HG03159 (cell line): ENCODE measurements around the gene FGD5.
"Not testable (repeated sequence)": the region's sequence is repeated elsewhere in the genome, so short reads cannot be mapped to it uniquely, and the experiment has no call there.

Source experiments
- ATAC-seq: cut with Tn5 transposase; IDR thresholded peaks from one replicate; pipeline ENCODE4 v1.9.1; 2021; ENCODE audit warnings: mild to moderate bottlenecking, moderate library complexity; ENCODE audit not compliant: unreplicated experiment

Gene FGD5

DNA sequence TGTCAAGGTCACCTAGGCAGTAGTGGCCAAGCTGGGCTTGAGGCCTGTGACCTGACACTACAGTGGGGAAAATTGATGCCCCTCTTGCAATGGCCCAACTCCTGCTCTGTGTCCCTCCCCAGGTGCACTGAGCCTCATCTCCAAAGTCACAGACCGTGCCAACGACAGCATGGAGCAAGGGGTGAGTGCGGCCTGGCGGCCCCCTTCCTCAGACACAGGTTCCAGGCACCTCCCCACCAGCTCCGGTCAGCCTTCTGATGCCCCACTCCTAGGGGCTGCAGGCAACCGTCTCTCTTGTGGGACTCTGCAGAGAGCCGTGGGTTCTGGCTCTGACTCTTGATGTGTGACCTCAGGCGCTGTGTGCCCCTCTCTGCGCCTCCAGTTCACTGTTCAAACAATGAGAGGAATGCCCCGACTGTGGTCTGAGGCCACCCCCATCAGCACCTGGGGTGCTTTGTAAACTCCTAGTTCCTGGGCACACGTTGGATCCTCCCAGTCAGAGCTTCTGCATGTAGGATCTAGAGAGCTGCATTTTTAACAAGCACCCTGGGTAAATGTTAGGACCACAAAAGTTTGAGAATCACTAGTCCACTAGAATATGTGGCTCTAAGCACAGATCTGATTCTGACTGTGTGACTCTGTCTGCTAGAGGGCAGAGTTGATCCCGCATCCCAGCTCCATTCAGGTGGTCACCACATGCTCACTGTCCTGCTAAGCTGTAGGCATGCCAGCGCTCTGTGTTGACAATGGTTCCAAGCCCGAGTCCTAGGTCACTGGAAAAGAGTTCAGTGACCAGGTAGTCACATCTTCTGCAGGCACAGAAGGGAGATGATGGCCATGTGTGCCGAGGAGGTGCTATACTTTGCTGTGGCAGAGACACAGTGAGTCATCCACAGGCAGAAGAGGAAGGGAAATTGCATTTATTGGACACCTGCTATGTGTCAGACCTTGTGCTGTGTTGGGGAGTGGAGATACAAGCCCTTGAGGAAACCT lies 82.4 kb downstream of the FGD5 start:
- no peak for ATAC-seq

DNA sequence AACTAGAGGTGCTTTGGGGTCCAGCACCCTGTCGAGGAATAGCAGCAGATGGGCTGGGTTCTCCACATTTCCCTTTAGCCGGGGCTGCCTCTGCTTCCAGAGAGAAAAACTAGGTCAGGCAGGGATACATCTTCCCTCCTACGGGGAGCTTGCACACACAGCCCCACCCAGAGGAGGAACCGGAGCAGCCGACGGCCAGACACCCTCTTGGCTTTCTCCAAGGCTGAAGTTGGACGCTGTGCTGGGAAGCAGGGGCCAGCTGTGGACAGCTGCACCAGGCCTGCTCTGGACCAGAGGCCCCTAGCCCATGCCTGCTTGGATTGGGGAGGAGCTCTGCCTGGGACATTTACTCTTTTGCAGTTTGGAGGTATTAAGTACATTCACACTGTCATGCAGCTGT lies 84.0 kb downstream of the FGD5 start:
- no peak for ATAC-seq

DNA sequence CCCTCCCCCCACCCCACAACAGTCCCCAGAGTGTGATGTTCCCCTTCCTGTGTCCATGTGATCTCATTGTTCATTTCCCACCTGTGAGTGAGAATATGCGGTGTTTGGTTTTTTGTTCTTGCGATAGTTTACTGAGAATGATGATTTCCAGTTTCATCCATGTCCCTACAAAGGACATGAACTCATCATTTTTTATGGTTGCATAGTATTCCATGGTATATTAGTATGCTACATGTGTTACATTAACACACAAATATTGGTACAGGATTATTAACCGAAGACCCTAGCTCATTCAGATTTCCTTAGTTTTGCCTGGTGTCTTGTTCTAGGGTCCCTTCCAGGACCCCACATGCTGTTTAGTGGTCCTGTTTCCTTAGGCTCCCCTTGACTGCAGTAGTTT lies 84.7 kb downstream of the FGD5 start:
- not testable (repeated sequence) for ATAC-seq

DNA sequence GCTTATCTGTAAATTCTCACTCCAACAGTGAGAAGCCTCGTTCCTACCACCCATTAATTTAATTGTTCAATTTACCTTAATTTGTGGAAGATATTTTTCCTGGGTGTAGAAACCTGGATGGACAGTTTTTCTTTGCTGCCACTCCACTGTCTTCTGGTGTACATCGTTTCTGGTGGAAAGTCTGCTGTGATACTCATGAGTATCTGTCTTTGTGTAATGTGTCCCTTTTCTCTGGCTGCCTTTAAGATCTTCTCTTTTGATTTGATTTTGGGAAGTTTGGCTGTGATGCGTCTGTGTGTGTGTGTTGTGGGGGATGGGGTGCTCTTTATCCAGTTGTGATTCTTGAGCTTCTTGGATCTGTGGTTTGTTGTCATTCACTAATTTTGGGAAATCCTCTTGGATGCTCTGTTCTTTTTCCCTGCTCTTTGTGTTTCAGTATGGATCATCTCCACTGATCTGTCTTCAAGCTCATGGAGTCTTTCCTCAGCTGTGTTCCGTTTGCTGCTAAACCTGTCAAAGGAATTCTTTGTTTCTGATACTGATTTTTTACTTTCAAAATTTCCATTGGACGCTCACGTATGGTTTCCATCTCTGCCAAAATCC lies 86.4 kb downstream of the FGD5 start:
- ATAC-seq: no peak

DNA sequence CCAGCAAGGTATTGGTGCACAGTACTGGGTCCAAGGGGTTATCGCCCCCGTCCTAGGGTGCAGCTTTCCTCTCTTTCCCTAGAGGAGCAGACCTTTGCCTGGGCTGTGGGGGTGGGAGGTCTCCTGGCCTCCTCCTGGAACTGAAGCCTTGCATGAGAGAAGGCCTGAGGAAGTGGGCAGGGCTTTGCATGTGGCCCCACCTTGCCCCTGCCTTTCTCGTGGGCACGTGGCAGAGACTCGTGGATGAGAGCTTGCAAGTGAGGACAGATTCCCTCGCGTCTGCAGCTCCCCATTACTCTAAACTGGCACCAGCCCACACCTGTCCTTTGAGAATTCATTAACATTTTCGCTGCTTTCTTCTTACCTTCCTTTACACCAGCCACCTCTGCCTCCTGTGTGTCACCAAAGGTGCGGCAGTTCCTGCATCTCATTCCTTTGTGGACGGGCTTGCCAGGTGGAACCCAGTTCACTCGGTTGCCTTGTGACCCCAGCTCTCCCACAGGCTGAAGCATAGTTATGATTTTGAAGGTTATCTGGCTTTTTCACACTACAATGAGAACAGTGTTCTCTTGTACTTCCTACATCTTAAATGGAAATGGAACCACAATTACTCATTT lies 87.7 kb downstream of the FGD5 start:
- ATAC-seq: no peak

DNA sequence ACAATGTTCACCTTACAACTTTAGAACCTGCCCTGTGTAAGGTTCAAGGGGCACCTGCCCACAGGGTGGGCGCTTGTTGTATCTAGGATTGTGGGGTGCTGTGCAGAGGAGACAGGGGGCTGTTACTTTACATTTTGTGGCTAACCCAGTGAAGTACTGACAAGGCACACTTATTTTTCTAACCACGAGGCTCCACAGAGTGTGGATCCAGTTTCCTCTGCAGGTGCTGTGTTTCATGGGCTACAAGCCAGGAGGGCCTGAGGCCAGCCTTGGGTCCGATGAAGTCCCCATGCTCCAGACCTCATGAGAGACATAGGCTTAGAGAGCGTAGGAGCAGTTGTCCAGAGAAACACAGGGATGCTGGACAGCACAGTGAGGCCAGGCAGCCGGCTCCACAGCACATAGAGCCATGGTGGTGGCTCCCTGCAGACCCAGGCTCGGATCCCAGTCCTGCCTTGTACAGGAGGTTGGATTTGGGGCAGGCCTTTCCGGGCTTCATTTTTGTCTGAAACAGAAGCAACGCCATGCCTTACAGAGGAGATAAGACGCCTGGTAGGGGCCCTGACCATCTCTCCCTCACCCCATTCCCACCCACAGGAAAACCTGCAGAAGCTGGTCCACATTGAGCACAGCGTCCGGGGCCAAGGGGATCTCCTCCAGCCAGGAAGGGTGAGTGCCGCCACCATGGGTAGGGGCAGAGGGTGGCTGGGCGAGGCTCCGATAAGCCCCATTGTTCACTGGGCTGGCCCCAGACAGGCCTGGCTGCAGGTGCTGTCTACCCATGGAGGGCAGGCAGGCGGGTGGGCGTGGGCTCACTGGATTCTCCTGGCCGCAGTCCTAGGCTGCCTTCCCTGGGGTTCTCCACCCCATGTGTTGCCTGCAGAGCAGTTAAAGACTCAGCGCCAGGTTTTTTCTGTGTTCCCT lies 88.5 kb downstream of the FGD5 start:
- ATAC-seq: no peak

DNA sequence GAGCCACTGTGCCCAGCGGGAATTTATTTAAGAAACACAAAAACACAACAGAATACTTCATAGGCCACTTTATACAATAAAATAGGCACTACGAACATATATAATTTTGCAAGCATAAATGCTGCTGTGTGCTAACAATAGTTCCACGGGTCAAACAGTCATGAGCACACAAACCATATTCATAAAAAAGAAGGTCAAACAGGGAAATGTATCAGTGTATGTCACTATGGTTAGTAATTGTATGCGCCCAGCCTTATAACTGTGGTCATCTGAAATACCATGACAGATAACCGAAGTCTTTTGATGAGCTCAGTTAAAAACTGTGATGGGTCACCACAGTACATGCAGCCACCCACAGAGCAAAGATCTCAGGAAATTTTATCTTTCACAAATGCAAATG lies 90.5 kb downstream of the FGD5 start:
- no peak for ATAC-seq

DNA sequence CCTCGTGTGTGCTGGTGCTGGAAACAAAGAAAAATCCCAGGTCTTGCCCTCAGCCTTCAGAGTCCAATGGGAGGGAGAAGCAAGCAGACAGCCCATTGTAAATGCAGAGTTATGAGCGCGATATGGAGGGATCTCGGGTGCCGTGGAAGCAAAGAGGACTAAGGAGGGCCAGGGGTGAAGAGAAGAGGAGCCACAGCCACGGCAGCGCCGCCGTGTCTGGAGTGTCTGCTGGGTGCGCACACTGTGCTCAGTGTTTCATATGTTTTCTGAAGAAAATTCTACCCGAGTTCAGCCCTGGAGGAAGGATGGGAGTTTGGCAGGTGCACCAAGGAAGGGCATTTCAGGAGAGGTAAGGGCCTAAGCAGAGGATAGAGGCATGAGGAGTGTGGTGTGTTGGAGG lies 92.9 kb downstream of the FGD5 start:
- ATAC-seq: no peak

DNA sequence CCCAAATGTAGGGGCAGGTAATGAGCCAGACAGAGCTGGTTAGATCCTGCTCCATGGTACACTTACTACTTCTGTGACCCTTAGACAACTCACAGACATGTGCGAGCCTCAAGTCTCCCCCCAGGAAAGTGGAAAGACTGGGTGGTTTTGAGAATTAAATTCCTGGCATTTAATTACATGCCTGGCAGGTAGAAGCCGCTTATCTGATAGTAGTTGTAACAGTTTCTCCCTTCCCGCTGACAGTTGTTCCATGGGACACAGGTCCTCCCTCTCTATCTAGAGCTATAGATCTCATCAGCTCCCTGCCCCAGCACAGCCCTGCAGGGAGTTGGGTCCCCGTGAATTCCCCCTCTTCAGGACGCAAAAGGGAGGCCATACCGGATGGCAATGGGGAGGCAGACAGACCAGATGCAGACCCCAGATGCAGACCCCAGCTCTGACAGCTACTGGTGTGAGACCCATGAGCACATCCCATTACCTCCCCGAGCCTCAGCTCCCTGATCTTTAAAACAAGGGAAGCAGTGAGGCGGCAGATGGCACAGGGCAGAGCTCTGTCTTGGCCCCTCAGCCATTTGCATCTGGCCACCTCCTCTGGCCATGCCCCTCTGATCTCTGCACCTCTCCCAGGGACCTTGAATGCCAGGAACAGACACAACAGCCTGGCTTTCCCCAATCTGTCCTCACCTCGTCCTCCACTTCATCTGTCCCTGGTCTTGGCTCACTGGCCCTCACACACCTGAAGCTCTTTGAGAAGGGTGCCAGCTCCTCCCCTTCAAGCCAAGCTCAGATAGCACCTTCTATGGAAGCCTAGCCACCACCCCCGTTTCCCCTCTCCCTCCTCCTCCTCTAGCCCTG lies 94.5 kb downstream of the FGD5 start:
- no peak for ATAC-seq

DNA sequence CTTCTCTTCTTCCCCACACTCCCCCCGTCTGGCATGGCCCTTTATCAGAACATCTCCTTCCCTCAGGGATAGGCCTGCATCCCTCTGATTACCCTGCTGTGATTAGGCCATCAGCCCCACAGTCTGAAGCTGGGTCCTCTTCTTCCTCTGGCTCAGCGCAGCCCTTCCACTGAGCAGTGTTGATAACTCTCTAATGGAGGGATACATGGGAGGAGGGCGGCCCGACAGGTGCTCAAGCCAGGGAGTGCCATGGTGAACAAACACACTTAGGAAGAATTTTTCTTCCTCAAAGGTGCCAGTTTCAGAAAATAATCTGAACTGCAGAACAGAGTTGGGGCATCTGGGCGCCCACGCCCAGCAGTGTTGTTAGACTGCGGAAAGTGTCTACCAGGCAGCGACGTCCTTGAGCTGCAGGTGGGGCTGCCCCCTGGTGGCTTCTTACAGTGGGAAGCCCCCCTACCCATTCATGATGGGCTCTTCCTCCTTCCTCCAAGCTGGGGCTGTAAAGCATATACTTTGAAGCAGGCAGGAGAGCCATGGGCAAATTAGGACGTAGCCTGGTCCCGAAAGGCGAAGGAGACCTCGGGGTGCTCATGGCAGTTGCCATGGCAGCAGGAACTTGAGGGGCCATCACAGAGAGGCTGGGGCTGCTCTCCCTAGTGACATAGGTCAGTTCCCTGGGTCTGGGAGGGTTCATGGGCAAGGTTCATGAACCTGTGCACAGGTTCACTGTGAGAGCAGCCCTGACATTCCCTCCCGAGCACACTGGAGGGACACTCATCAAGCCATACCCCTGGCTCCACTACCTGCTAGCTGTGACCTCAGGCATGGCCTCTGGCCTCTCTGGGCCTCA lies 95.4 kb downstream of the FGD5 start:
- ATAC-seq: no peak

DNA sequence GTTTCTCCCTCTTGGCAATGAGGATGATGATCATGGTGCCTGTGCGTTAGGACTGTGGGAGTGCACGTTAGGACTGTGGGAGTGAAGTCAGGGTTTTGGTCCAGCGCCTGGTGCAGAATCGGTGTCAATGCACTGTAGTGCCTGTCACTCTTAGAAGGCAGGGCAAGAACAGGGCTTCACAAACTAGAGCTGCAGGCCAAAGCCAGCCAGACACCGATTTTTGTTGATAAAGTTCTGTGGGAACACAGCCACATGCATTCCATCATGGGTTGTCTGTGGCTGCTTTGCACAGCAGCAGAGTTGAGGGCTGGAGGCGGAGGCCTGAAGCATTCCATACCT lies 96.0 kb downstream of the FGD5 start:
- ATAC-seq: no peak

DNA sequence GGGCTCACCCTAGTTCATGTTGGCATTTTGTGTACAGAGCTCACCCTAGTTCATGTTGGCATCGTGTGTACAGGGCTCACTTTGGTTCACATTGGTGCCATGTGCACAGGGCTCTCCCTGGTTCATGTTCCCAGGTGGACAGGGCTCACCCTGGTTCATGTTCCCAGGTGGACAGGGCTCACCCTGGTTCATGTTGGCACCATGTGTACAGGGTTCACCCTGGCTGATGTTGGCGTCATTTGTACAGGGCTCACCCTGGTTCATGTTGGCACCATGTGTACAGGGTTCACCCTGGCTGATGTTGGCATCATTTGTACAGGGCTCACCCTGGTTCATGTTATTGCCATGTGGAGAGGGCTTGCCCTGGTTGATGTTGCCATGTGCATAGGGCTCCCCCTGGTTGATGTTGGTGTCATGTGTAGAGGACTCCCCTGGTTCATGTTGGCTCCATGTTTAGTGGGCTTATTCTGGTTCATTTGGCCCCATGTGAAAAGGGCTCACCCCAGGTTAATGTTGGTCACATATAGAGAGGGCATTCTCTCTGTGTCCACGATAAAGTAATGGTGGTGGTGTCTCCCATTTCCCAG lies 97.0 kb downstream of the FGD5 start:
- ATAC-seq: no peak

DNA sequence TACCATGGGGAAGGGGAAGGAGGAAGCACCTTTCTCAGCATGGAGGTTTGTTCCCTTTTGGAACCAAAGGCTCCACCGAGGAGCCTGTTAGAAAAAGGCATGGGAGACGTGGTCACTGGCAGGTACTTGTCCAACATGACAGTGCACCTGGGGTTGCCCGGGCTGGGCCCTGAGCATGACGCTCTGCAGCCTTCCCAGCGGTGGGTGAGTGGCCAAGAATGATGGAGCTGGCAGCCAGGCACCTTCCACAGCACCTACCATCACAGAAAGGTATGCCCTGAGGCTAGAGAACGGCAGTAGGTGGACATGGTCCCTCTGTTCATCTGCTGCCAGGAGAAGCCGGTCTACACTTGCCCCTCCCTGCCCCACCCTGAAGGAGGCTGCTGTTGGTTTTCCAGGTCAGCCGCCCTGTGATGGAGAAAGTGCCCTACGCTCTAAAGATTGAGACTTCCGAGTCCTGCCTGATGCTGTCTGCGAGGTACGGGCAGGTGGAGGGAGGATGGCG lies 99.6 kb downstream of the FGD5 start:
- ATAC-seq: no peak

DNA sequence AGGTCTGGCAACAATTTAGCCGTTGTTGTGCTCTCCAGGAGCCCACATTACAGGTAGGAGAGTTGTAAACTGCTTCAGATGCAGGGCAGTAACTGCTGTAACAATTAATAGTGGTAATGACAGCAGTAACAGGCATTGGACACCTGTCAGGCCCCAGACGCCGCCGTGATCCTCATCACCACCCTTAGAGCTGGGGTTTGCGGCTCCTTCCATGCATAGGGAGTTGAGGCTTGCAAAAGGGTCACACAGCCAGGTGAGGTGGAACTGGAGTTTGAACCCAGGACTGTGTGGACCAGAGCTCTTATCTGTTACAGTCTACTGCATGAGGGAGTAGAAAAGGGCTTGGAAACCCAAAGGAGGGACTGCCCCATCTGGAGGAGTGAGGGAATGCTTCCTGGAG lies 101.8 kb downstream of the FGD5 start:
- ATAC-seq: no peak

DNA sequence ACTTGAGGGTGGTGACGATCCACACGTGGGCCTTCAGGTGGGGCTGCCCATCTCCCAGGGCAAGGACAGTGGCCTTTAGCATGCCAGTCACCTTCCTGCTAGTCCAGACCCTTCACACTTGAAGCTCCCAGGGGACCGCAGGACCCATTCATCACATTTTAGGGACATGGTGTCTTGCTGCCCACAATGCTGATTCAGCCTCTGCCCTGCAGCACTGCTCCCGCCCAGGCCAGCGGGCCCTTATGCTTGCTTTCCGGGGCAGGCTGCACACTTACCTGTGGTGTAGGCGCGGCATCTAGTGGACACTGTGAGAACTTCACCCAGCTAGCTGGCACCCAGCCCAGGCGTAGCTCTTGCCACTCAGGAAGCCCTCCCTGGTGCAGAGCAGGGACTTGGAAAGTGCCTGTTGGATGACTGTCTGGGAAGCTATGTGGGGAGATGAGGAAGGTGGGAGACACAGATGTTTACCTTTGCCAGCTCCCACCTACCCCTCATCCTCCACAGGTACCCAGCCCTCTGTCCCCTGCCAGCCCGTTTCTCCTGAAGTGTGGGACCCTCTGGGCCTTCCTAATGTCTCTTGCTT lies 102.4 kb downstream of the FGD5 start:
- peak; percentile 86 for ATAC-seq

DNA sequence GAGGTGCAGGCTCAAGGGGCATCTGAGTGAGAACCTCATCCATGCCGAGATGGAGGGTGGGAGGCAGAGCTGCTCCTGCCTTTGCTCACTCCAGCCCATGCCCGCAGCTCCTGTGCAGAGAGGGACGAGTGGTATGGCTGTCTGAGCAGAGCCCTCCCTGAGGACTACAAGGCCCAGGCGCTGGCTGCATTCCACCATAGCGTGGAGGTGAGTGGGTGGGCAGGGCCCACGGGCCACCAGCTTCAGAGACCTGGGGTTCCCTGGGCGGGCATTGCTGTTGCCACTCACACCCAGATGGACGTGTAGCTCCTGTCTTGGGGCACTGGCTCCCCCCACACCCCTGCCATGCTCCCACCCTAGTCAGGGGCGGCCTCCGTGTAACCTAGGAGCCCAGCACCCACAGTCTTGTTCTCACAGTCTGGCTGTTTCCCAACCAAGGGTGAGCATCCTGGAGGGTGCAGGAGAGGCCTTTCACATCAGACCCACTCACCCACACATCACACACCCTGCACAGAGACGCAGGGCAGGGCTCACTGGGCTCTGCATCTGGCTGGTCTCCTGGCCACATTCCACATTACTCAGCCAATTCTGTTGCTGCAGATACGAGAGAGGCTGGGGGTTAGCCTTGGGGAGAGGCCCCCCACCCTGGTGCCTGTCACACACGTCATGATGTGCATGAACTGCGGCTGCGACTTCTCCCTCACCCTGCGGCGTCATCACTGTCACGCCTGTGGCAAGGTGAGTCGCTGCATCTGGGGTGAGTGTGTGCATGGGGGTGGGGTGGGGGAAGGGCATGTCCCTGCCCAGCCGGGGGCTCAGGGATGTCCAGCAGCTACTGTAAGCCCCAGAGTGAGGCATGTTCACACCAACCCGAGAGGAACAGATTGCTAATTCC lies 103.3 kb downstream of the FGD5 start:
- no peak for ATAC-seq

DNA sequence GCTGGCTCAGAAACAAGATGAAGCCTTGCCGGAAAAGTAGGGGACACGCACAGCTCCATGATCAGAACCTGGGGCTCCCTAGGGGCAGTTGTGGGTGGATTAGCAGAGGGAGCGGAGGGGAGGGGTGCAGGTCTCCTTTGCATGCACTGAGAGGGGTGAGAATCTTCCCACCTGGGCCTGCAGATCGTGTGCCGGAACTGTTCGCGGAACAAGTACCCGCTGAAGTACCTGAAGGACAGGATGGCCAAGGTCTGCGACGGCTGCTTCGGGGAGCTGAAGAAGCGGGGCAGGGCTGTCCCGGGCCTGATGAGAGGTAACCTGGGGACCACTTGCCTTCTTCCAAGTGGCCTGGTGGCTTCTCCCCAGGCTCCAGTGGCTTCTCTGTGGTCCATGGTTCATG lies 104.1 kb downstream of the FGD5 start:
- ATAC-seq: no peak
